ENCODE results near the gene CCDC71. TPM values are rescaled to one million over a fixed set of nuclear protein-coding genes. Genes with fewer than 3 reads are reported as not detected.
A peak's percentile ranks its signal among the peaks of the same experiment; 100 is the strongest.

CCDC71 gene
- total and polyA plus RNA-seq, 2 of the 13 experiments (the other 11 are each of a cell fraction or from before 2014, with no cell fraction given) = 9.7 to 14.3 TPM

DNA sequence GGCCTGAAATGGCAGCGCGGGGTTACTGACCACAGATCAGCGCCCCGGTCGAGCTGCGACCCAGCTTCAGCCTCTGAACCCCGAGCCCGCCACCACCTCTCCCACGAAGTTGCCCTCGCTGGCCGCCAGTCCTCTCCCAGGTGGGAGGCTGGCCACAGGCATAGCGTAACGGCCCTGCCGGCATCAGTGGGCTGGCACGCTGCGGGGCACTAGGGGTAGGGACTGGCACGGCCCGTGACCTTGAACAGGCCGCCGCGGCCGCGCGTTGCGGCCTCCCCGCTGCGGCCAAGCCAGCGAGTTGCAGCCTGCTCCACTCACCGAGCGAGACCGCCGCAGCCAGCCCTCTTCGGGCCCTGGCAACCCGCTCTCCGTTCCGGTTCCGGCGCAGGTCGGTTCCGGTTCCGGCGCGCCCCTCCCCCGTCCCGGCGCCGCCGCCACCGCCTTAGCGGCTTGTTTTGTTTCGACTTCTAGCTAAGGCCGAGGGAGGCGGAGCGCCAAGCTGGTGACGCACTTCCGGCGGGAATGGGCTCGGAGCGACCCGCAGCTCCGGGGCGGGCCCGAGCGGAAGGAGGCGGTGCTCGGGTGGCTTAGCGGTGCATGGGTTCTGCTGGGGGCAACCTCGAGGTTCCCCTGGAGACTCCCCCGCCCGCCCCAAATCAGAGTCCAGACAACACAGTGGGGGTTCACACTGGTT lies 45.5 kb downstream of the CCDC71 start, which contains the start of gene USP19 (continued):
- TF ChIP-seq ERF (CRISPR knock-in tag; IDR thresholded peaks at IDR 0.05) = peak; percentile 90
- peak; percentile 76; the same call in 1 of the 2 replicates for TF ChIP-seq KDM3A (CRISPR knock-in tag; IDR thresholded peaks at IDR 0.05; ENCODE audit: low read depth)
- TF ChIP-seq, protein P1, sequence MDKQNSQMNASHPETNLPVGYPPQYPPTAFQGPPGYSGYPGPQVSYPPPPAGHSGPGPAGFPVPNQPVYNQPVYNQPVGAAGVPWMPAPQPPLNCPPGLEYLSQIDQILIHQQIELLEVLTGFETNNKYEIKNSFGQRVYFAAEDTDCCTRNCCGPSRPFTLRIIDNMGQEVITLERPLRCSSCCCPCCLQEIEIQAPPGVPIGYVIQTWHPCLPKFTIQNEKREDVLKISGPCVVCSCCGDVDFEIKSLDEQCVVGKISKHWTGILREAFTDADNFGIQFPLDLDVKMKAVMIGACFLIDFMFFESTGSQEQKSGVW (CRISPR knock-in tag; IDR thresholded peaks at IDR 0.05; ENCODE audit: borderline replicate concordance) = no peak
- no peak for TF ChIP-seq ZNF24 (IDR thresholded peaks at IDR 0.05)
- 0 out of 2 replicates have a peak, but pooled peaks have one; percentile 41 for TF ChIP-seq SIX4 (CRISPR knock-in tag; IDR thresholded peaks at IDR 0.05)
- no peak for TF ChIP-seq IKZF1 (IDR thresholded peaks at IDR 0.05)
- TF ChIP-seq MEF2D (CRISPR knock-in tag; IDR thresholded peaks at IDR 0.05) = no peak; the same call in 1 of the 2 replicates
- peak; percentile 64; the same call in 1 of the 2 replicates for TF ChIP-seq TGIF2 (CRISPR knock-in tag; IDR thresholded peaks at IDR 0.05)
- TF ChIP-seq, protein P2, sequence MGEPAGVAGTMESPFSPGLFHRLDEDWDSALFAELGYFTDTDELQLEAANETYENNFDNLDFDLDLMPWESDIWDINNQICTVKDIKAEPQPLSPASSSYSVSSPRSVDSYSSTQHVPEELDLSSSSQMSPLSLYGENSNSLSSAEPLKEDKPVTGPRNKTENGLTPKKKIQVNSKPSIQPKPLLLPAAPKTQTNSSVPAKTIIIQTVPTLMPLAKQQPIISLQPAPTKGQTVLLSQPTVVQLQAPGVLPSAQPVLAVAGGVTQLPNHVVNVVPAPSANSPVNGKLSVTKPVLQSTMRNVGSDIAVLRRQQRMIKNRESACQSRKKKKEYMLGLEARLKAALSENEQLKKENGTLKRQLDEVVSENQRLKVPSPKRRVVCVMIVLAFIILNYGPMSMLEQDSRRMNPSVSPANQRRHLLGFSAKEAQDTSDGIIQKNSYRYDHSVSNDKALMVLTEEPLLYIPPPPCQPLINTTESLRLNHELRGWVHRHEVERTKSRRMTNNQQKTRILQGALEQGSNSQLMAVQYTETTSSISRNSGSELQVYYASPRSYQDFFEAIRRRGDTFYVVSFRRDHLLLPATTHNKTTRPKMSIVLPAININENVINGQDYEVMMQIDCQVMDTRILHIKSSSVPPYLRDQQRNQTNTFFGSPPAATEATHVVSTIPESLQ (CRISPR knock-in tag; conservative IDR thresholded peaks at IDR 0.05) = no peak
- TF ChIP-seq HNRNPUL1 (IDR thresholded peaks at IDR 0.05; ENCODE audit: low read depth, low read length) = no peak
- TF ChIP-seq, protein P3, sequence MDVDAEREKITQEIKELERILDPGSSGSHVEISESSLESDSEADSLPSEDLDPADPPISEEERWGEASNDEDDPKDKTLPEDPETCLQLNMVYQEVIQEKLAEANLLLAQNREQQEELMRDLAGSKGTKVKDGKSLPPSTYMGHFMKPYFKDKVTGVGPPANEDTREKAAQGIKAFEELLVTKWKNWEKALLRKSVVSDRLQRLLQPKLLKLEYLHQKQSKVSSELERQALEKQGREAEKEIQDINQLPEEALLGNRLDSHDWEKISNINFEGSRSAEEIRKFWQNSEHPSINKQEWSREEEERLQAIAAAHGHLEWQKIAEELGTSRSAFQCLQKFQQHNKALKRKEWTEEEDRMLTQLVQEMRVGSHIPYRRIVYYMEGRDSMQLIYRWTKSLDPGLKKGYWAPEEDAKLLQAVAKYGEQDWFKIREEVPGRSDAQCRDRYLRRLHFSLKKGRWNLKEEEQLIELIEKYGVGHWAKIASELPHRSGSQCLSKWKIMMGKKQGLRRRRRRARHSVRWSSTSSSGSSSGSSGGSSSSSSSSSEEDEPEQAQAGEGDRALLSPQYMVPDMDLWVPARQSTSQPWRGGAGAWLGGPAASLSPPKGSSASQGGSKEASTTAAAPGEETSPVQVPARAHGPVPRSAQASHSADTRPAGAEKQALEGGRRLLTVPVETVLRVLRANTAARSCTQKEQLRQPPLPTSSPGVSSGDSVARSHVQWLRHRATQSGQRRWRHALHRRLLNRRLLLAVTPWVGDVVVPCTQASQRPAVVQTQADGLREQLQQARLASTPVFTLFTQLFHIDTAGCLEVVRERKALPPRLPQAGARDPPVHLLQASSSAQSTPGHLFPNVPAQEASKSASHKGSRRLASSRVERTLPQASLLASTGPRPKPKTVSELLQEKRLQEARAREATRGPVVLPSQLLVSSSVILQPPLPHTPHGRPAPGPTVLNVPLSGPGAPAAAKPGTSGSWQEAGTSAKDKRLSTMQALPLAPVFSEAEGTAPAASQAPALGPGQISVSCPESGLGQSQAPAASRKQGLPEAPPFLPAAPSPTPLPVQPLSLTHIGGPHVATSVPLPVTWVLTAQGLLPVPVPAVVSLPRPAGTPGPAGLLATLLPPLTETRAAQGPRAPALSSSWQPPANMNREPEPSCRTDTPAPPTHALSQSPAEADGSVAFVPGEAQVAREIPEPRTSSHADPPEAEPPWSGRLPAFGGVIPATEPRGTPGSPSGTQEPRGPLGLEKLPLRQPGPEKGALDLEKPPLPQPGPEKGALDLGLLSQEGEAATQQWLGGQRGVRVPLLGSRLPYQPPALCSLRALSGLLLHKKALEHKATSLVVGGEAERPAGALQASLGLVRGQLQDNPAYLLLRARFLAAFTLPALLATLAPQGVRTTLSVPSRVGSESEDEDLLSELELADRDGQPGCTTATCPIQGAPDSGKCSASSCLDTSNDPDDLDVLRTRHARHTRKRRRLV (CRISPR knock-in tag; IDR thresholded peaks at IDR 0.05) = no peak
- no peak for TF ChIP-seq HHEX (CRISPR knock-in tag; IDR thresholded peaks at IDR 0.05)
- TF ChIP-seq, protein P4, sequence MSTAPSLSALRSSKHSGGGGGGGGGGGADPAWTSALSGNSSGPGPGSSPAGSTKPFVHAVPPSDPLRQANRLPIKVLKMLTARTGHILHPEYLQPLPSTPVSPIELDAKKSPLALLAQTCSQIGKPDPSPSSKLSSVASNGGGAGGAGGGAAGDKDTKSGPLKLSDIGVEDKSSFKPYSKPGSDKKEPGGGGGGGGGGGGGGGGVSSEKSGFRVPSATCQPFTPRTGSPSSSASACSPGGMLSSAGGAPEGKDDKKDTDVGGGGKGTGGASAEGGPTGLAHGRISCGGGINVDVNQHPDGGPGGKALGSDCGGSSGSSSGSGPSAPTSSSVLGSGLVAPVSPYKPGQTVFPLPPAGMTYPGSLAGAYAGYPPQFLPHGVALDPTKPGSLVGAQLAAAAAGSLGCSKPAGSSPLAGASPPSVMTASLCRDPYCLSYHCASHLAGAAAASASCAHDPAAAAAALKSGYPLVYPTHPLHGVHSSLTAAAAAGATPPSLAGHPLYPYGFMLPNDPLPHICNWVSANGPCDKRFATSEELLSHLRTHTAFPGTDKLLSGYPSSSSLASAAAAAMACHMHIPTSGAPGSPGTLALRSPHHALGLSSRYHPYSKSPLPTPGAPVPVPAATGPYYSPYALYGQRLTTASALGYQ (CRISPR knock-in tag; IDR thresholded peaks at IDR 0.05) = no peak
- TF ChIP-seq TARDBP (CRISPR knock-in tag; IDR thresholded peaks at IDR 0.05) = peak; percentile 58; the same call in 1 of the 2 replicates
- TF ChIP-seq, protein P5, sequence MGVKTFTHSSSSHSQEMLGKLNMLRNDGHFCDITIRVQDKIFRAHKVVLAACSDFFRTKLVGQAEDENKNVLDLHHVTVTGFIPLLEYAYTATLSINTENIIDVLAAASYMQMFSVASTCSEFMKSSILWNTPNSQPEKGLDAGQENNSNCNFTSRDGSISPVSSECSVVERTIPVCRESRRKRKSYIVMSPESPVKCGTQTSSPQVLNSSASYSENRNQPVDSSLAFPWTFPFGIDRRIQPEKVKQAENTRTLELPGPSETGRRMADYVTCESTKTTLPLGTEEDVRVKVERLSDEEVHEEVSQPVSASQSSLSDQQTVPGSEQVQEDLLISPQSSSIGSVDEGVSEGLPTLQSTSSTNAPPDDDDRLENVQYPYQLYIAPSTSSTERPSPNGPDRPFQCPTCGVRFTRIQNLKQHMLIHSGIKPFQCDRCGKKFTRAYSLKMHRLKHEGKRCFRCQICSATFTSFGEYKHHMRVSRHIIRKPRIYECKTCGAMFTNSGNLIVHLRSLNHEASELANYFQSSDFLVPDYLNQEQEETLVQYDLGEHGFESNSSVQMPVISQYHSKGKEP (CRISPR knock-in tag; IDR thresholded peaks at IDR 0.05) = peak; percentile 67; the same call in 1 of the 2 replicates
- TF ChIP-seq ZNF562 (CRISPR knock-in tag; IDR thresholded peaks at IDR 0.05; ENCODE audit: borderline replicate concordance) = no peak
- peak; percentile 30; the same call in 1 of the 2 replicates for TF ChIP-seq HNF4A (CRISPR knock-in tag; IDR thresholded peaks at IDR 0.05)
- peak; percentile 62 for TF ChIP-seq MED8 (CRISPR knock-in tag; IDR thresholded peaks at IDR 0.05; ENCODE audit: insufficient replicate concordance)
- 0 out of 2 replicates have a peak, but pooled peaks have one; percentile 28 for TF ChIP-seq MTF1 (CRISPR knock-in tag; IDR thresholded peaks at IDR 0.05)

Data from HepG2 (cell line).